NCI-H187 (cell line): ENCODE results near the gene WNK1.
"Not testable (repeated sequence)": the region's sequence is repeated elsewhere in the genome, so short reads cannot be mapped to it uniquely, and the experiment has no call there.

Source experiments
- DNase-seq, 2 experiments: peaks; one replicate each; lab custom pipeline; 2025; lab: John Stamatoyannopoulos, UW

The WNK1 gene

DNA sequence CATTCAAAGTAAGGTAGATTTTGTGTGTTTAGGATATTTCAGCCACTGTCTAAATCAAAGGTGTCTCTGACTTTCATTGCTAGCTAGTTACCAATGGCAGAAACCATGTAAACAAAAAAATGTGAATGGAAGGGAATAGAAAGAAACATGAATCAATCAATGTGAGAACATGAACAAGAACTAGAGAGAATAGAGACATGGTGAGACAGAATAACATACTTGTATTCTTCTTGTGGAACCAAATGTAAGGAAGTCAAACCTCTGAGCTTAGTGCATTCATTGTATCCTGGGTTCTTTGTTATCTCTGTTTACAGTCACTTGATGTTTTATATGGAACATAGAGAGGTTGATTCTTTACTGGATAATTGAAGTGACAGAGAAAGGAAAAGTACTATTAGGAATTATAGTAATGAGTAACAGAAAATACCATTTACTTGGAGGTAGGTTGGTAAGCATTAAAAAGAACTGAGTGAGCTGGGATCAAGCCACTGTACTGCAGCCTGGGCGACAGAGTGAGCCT, 2.6 kb upstream of the WNK1 start:
- DNase-seq: no peak

DNA sequence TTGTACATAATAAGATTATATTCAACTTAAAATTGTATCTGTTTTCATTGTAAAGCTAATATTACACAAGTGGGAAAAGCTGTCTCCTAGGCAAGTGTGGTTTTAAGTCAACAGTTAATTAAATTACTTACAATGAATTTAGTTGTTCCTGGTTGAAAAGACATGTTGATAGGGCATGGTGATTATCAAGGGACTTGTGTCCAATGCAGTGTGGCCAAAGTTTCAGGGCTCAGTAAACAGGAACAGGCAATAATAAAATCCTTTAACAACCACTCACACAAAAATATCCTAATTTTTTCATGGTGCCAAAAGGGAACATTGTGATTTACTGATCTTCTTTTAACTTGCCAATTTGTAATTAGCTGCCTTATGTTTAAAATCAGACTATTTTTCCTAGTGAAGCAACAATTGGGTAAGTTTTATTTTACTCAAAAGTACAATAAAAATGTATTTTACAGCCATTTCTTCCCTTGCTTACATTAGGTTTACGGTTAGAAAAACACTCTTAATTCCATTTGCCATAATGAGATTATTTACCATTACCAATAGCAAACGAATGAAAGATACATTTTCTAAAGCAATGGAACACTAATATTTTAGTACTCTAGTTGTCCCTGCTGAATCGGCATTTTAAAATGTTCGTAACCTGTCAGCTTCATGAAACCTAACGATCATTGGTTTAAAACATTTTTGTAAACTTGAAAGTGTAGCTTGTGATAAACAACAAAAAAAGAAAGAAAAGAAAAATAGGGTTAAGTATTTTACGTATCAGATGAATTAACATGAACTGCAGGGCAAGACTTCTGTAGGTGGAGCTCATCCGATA, 1.8 kb upstream of the WNK1 start:
- no peak for DNase-seq

DNA sequence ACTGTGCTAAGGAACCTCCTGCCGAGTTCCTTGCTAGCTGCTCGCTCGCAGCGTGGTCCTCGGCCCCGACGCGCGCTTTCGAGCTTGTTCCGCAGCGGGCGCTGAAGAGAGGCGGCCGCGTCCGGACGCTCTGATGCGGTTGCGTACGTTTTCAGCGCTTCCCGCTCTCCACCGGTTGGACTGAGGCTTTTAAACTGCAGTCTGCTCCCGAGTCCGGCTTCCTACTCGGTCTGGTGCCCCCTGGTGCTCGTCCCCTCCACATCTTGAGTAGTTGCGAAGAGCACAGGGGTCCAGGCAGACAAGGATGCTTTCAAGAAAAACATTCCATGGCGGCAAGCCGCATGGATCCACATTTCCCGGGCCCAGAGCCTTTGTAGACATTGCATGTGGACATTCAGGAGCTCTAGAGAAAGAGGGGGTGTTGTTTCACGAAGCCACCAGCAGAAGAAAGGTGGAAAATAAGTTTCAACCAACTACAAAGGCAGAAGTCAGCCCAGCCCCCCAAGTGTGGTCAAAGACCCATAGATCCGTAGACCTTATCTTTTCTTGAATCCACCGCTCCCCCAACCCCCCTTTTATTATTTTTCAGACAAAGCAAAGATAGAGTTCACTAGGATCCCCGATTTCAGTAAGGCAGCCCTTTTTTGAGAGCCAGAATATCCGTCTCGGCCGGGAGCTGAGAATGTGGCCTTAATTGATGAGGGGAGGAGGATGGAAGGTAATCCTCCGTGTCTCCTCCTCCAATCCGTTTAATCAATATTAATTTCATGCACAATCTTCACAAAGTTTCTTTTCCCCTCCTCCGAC, 984 bp upstream of the WNK1 start:
- peak; percentile 82 to 84 for DNase-seq

- no peak for DNase-seq
These were observed 574 bp downstream of the WNK1 start for GRCh38 chr12:752695-753610.

- no peak for DNase-seq
These were observed 1.5 kb downstream of the WNK1 start for GRCh38 chr12:753611-754472.

DNA sequence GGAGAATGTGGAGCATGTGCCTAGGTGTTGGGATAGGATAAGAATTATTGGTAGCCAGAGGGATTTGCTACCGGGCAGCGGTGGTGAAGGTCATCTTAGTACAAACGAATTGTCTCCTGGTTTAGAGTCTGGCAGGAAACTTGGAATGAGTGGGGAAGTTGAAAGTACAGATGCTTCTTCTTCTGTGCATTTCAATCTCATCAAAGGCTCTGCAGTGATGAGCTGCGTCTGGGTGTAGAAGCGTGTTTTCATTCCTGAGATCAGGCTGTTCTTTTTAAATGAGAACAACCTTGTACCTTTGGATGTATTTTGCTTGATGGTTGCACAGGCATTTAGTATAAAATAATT, 2.1 kb downstream of the WNK1 start:
- no peak for DNase-seq

- DNase-seq: no peak
These were observed 2.6 kb downstream of the WNK1 start for GRCh38 chr12:754851-755562.

- no peak for DNase-seq
These were observed 7.2 kb downstream of the WNK1 start for GRCh38 chr12:759628-760027.

GRCh38 chr12:761256-761655, 8.9 kb downstream of the WNK1 start:
- no peak for DNase-seq

DNA sequence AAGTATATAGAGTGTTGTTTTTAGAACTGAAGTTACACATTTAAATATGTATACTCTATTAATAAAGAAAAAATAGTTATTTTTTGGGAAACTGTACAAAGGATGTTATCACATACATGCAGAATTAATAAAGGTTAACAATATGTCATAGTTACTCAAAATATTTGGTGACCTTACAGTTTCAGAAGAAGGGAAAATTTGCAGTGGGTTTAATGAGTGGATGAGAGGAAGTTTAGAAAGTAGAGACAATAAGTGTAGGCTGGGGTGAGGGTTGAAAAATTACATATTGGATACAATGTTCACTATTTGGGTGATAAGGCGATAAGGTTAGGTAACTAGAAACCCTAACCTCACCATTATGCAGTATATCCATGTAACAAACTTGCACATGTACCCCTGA, 13.5 kb downstream of the WNK1 start:
- no peak for DNase-seq

- DNase-seq: no peak
These were observed 16.1 kb downstream of the WNK1 start for GRCh38 chr12:768434-768833.

- DNase-seq: no peak
These were observed 18.1 kb downstream of the WNK1 start for GRCh38 chr12:770479-770878.

DNA sequence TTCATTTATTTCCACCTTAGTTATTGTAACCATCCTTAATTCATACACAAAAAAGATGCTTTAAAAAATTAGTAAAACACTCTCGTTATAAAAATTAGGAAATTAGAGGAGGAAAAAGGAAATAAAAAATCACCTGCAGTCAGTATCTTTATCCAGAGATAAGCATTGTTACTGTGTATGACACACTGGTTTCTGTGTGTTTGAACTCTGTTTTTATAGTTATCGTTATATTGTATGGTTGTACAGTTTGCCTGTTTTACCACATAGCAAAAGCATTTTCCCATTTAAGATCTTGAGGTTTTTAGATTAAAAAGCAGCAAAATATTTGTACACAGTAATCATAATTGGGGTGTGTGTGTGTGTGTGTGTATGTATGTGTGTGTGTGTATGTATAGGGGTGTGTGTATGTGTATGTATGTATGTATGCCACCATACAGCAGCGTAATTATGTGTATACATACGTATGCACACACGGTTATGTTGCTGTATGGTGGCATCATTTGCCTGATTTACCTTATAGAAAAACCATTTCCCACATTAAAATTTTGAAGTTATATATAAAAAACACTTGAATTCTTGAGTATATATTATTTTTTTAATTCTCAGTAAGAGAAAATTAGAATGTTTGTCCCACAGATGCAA, 19.8 kb downstream of the WNK1 start:
- DNase-seq: no peak

GRCh38 chr12:774051-774614, 21.8 kb downstream of the WNK1 start:
- no peak for DNase-seq

GRCh38 chr12:775973-776771, 23.8 kb downstream of the WNK1 start:
- DNase-seq: not testable (repeated sequence)

GRCh38 chr12:776772-777373, 24.5 kb downstream of the WNK1 start:
- not testable (repeated sequence) for DNase-seq

DNA sequence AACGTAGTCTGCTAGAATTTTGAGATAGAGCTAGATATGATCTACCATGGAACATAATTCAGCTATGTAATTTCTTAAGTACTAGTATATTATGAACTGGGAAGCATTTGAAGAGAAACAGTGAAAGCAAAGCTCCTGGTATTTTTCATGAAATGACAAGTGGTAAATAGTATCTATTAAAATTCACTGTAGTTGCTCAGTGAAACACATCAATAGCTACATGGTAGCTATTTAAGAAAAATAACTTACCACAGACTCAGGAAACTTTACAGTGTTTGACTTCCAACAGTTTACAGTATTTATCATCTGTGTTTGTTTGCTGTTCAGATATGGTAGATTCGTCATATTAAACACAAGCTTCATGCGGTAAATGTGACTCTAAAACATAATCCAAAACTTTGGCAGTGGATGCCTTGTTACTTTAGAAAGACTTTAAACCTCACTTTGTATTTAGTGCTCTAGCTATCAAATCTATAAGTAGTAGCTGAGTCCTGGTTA, 25.2 kb downstream of the WNK1 start:
- no peak for DNase-seq

- no peak for DNase-seq
These were observed 26.2 kb downstream of the WNK1 start for GRCh38 chr12:778615-779014.
